HG03378 (cell line): Measurements from ENCODE around the gene TTLL1.
"Not testable (repeated sequence)": the region's sequence is repeated elsewhere in the genome, so short reads cannot be mapped to it uniquely, and the experiment has no call there.

Source experiments
- ATAC-seq: cut with Tn5 transposase; IDR thresholded peaks from one replicate; pipeline ENCODE4 v1.9.1; 2021; ENCODE audit warnings: mild to moderate bottlenecking, moderate library complexity; ENCODE audit not compliant: unreplicated experiment

TTLL1 gene

GRCh38 chr22:43078522-43078921 lies 10.7 kb downstream of the TTLL1 start:
- no peak for ATAC-seq

GRCh38 chr22:43077121-43077877 lies 11.9 kb downstream of the TTLL1 start:
- ATAC-seq = no peak

DNA sequence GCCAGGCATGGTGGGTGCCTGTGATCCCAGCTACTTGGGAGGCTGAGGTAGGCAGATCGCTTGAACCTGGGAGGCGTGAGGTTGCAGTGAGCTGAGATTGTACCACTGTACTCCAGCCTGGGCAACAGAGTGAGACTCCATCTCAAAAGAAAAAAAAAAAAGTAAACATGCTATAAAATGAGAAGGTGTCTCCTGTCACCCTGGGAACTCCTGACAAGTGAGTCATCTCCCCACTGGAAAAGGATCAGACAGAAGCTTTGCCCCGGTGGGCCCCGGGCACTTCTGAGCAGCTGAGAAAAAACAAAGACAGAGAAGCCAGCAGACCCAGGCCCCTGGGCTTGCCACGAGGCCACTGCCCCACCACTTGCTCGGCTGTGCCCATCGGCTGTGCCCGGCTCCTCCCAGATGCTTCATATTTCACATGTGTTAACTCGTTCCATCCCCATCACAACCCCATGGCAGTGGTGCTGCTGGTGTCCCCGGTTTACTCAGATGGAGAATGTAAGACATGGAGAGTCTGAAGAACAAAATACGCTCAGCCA lies 22.3 kb downstream of the TTLL1 start:
- no peak for ATAC-seq

DNA sequence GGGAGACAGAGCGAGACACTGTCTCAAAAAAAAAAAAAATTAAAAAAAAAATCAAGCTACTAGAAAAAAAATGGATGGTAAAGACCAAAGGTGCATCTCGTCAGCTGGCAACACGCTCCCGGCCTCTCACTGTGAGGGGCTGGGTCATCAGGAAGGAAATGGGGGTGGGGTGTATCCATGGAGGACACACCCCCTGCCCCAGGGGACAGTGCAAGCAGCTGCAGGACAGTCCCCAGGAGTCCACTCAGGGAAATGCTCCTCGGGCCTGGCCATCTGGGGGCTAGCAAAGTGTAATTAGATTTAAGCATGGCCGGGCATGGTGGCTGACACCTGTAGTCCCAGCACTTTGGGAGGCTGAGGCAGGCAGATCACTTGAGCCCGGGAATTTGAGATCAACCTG lies 23.1 kb downstream of the TTLL1 start:
- ATAC-seq = no peak

- no peak for ATAC-seq
Observed at GRCh38 chr22:43060183-43060582, 29.0 kb downstream of the TTLL1 start.

DNA sequence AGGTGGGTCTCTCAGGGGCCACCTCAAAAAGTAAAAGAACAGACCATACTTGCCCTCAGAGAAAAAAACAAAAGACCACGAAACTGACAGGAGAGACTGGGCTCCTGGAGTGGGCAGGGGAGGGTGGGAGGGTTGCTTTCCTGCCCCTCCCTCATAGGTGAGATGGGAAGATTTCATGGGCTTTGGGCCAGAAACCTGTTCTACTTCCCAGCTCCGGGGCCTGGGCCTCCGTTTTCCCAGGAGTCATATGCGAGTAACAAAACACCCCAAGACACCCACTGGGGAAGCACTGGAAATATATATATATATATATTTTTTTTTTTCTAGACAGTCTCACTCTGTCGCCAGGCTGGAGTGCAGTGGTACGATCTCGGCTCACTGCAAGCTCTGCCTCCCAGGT lies 31.6 kb downstream of the TTLL1 start:
- no peak for ATAC-seq

GRCh38 chr22:43053176-43053575 lies 36.0 kb downstream of the TTLL1 start:
- ATAC-seq = no peak

- no peak for ATAC-seq
Observed at GRCh38 chr22:43050995-43051394, 38.2 kb downstream of the TTLL1 start.

DNA sequence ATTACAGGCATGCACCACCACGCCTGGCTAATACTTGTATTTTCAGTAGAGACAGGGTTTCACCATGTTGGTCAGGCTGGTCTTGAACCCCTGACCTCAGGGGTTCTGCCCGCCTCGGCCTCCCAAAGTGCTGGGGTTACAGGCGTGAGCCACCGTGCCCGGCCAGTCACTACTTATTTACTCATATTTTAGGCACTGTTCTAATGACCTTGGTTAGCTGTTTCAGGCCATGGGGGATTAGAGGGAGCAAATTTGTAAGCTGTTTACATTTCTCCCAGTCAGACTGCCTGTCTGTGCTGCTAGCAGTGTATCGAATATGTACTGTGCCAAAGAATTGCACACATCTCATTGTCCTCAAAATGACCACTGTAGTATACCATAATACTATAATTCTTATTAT lies 41.6 kb downstream of the TTLL1 start:
- ATAC-seq = no peak

DNA sequence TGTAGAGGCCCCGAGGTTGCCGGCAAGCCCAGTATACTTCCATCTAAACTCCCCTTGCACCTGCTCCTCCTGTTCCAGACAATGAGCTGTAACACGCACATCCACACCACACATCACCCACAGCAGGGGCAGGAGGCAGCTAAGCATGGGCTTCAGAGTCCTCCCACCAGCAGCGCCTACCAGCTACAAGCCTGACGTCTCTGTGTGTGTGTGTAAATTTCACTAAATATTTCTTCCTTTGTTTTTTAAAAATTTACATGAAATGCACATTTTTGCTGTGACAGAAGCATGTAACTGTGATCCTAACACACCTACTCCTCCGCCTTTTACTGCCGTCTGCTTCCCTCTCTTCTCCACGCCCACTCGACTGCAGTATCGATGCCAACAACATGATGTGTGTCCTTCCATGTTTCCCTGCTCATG lies 44.9 kb downstream of the TTLL1 start:
- ATAC-seq = no peak

GRCh38 chr22:43042101-43042780 lies 47.0 kb downstream of the TTLL1 start:
- ATAC-seq = no peak

DNA sequence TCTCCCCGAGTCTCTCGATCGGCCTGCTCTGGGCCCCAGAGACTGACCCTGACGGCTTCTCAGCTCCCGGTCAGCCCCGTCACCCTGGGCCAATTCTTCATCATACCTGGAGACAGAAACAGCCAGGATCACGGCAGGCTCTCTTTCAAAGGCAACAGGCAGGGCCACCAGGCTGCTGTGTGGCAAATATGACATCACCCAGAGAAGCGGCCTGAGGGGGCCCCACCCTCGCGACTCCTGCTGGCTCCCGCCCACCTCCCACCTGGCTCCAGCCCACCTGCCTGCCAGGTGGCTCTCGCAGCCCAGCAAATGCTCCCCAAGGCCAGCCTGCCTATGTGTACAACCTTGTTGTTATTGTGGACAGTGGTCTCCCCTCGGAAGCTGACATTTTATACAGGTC lies 49.4 kb downstream of the TTLL1 start:
- no peak for ATAC-seq

GRCh38 chr22:43038325-43038724 lies 50.9 kb downstream of the TTLL1 start:
- ATAC-seq = no peak

- no peak for ATAC-seq
Observed at GRCh38 chr22:43036282-43036829, 52.8 kb downstream of the TTLL1 start.

- ATAC-seq = no peak
Observed at GRCh38 chr22:43035250-43035649, 53.9 kb downstream of the TTLL1 start.

DNA sequence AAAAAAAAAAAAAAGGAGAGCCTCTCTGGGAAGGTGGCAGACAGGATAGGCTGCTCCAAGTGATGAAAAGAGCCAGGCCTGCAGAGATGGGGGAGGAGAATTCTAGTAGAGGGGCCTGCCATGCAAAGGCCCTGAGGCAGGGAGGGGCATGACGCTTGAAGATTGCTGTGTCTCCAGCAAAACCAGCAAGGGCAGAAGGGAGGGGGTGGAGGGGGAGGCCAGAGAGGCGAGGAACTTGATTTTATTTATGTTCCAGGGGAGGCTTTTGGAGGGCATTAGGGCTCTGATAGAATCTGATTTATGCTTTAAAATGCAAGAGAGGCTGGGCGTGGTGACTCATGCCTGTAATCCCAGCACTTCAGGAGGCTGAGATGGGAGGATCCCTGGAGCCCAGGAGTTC lies 57.6 kb downstream of the TTLL1 start:
- no peak for ATAC-seq

DNA sequence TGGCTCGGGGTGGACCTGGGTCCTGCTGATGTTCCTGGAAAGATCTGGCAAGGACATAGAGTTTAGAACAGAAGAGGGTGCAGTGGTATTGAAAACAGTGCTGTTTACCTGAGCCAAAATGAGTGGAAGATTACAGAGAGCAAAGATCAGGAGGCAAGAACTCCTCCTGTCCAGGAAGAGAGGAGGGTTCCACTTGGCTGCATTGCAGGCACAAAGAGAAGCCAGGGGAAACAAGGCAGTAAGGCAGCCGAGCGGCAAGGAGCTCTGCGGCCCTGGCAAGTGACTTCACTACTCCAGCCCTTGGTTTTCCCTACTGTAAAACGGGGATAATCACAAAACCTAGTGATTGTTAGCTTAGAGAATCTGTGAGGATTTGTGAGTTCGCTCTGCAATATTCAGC lies 70.6 kb downstream of the TTLL1 start:
- no peak for ATAC-seq

- ATAC-seq = no peak
Observed at GRCh38 chr22:43017525-43018460, 71.4 kb downstream of the TTLL1 start.

DNA sequence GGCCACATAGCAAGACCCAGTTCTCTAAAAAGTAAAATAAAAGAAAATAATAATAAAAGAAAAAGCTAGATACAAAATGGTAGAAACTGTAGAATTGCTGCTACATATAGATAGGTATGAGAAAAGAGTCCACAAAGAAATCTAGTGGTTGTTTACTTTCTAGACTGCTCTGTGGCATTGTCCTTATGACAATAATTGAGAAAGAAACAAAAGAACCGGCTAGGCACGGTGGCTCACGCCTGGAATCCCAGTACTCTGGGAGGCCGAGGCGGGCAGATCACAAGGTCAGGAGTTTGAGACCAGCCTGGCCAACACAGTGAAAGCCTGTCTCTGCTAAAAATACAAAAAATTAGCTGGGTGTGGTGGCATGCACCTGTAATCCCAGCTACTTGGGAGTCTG lies 73.0 kb downstream of the TTLL1 start:
- ATAC-seq = not testable (repeated sequence)

- no peak for ATAC-seq
Observed at GRCh38 chr22:43015677-43016042, 73.5 kb downstream of the TTLL1 start.
